Tibial nerve (tissue), 3 donors: Measurements from ENCODE around the gene EML6.

ENCODE experiments used
- POLR2A ChIP-seq, 2 donors: fragments of 450-650 bp; IDR thresholded peaks; one replicate each; pipeline ENCODE4 v1.6.1; 2017; ENCODE audit warnings: antibody characterized with exemption in 2 of 2, mild to moderate bottlenecking in 2 of 2, moderate library complexity in 2 of 2
- TF ChIP-seq, protein P1 (sequence below), 5 experiments: fragments of 200-600 bp in 3 of 5; fragments of 450-650 bp in 2 of 5; sonication (generic) in 3 of 5; IDR thresholded peaks; one replicate each; pipeline ENCODE4 v1.5.1; 2016 to 2019; ENCODE audit warnings: antibody characterized with exemption in 5 of 5, mild to moderate bottlenecking in 3 of 5, moderate library complexity in 2 of 5

DNA sequence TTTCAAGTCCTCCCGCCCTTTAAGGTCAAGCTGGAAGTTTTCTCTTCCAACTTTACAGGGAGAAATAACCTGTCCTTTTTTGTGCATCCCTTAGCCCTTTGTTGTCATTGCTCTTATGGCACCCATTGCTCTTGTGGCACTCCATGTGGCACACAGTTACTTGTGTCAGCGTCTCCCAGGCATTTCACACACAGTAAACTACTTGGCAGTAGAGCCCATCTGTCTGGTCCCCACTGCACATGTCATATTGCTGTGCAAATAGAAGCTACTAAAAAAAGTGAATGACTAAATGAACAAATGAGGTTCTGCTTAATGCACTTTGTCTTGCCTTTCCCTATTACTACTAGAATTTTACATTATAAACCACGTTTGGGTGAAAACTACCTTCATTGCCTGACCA, 149.3 kb downstream of the EML6 start:
- TF ChIP-seq, protein P1, sequence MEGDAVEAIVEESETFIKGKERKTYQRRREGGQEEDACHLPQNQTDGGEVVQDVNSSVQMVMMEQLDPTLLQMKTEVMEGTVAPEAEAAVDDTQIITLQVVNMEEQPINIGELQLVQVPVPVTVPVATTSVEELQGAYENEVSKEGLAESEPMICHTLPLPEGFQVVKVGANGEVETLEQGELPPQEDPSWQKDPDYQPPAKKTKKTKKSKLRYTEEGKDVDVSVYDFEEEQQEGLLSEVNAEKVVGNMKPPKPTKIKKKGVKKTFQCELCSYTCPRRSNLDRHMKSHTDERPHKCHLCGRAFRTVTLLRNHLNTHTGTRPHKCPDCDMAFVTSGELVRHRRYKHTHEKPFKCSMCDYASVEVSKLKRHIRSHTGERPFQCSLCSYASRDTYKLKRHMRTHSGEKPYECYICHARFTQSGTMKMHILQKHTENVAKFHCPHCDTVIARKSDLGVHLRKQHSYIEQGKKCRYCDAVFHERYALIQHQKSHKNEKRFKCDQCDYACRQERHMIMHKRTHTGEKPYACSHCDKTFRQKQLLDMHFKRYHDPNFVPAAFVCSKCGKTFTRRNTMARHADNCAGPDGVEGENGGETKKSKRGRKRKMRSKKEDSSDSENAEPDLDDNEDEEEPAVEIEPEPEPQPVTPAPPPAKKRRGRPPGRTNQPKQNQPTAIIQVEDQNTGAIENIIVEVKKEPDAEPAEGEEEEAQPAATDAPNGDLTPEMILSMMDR (IDR thresholded peaks at IDR 0.05) = no peak
- no peak for TF ChIP-seq POLR2A (IDR thresholded peaks at IDR 0.05)
